B cell (primary cell): ENCODE results near the gene URM1. TPM values are rescaled to one million over a fixed set of nuclear protein-coding genes. Genes with fewer than 3 reads are reported as not detected.

ENCODE experiments used
- ATAC-seq: fragments of 200-7000 bp; cut with Tn5 transposase; one replicate; pipeline ENCODE4 v1.10.0; 2021; ENCODE audit warnings: low read depth, mild to moderate bottlenecking, moderate number of reproducible peaks, moderate library complexity
- CTCF ChIA-PET: fragments of 350-600 bp; sonication (Branson Sonifier 250); formaldehyde crosslinking; loops from one replicate; lab custom pipeline; 2021; ENCODE audit warnings: antibody characterized with exemption, inconsistent platforms; lab: Charles Lee
- POLR2A ChIA-PET: fragments of 350-600 bp; sonication (Branson Sonifier 250); formaldehyde crosslinking; loops from one replicate; lab custom pipeline; 2021; ENCODE audit warnings: antibody characterized with exemption; lab: Charles Lee
- DNase-seq: peaks from one replicate; pipeline ENCODE4 v3.0.0; 2013
- H2AFZ ChIP-seq: 2 replicates; pipeline ENCODE4 v1.6.1; 2012; ENCODE audit warnings: mild to moderate bottlenecking, low read depth, low read length; ENCODE audit not compliant: insufficient read depth, poor library complexity, severe bottlenecking
- H3K27ac ChIP-seq, 2 donors: 1 replicate in 1 of 2; 2 replicates in 1 of 2; pipeline ENCODE4 v1.5.1; 2012 to 2013; ENCODE audit warnings: low read length in 2 of 2, mild to moderate bottlenecking in 2 of 2, moderate library complexity in 1 of 2
- H3K27me3 ChIP-seq, 4 experiments: fragments of 200-600 bp in 1 of 4; sonication (generic) in 1 of 4; replicated peaks in 1 of 4; 1 replicate in 2 of 4; 2 replicates in 2 of 4; pipeline versions ENCODE4 v1.6.1 to v1.7.0; 2013 to 2016; ENCODE audit warnings: low read length in 3 of 4, mild to moderate bottlenecking in 2 of 4, mixed read lengths in 1 of 4, moderate library complexity in 1 of 4; ENCODE audit not compliant: insufficient read depth in 4 of 4, control insufficient read depth in 3 of 4; ENCODE audit errors: control extremely low read depth in 1 of 4
- H3K36me3 ChIP-seq, 2 experiments: replicated peaks in 1 of 2; 1 replicate in 1 of 2; 2 replicates in 1 of 2; pipeline versions ENCODE4 v1.6.1 to v1.7.1; 2013; ENCODE audit warnings: low read length in 1 of 2; ENCODE audit not compliant: insufficient read depth in 2 of 2, control insufficient read depth in 1 of 2; ENCODE audit errors: control extremely low read depth in 1 of 2, extremely low read depth in 1 of 2
- H3K4me1 ChIP-seq, 2 donors: fragments of 200-600 bp in 1 of 2; sonication (generic) in 1 of 2; 1 replicate in 1 of 2; 2 replicates in 1 of 2; pipeline versions ENCODE4 v1.5.1 to v1.6.1; 2013 to 2017; ENCODE audit warnings: low read length in 2 of 2; ENCODE audit not compliant: control insufficient read depth in 2 of 2, insufficient read depth in 2 of 2
- H3K4me2 ChIP-seq: replicated peaks from 2 replicates; pipeline ENCODE3; 2012; ENCODE audit warnings: mild to moderate bottlenecking, low read depth, low read length; ENCODE audit not compliant: poor library complexity, severe bottlenecking
- H3K4me3 ChIP-seq, 5 experiments: fragments of 200-600 bp in 1 of 5; sonication (generic) in 1 of 5; 1 replicate in 3 of 5; 2 replicates in 2 of 5; pipeline versions ENCODE4 v1.5.1 to v1.7.0; 2011 to 2016; ENCODE audit warnings: low read length in 4 of 5, mild to moderate bottlenecking in 4 of 5, low read depth in 2 of 5, control low read depth in 1 of 5, moderate library complexity in 1 of 5; ENCODE audit not compliant: insufficient read depth in 1 of 5; ENCODE audit errors: control extremely low read depth in 1 of 5, extremely low read depth in 1 of 5
- H3K79me2 ChIP-seq: fragments of 200-600 bp; sonication (generic); one replicate; pipeline ENCODE4 v1.6.0; 2016; ENCODE audit warnings: low read length; ENCODE audit not compliant: control insufficient read depth, insufficient read depth
- H3K9ac ChIP-seq: fragments of 200-600 bp; sonication (generic); 2 replicates; pipeline ENCODE4 v1.6.1; 2017; ENCODE audit warnings: mild to moderate bottlenecking, low read length, moderate library complexity
- H3K9me3 ChIP-seq, 3 donors: one replicate each; pipeline versions ENCODE4 v1.6.1 to v1.7.1; 2013; ENCODE audit warnings: low read length in 2 of 3; ENCODE audit not compliant: control insufficient read depth in 2 of 3, insufficient read depth in 1 of 3; ENCODE audit errors: control extremely low read depth in 1 of 3
- H4K20me1 ChIP-seq: 2 replicates; pipeline ENCODE4 v1.6.0; 2012; ENCODE audit warnings: mild to moderate bottlenecking, low read length; ENCODE audit not compliant: insufficient read depth, control insufficient read depth, poor library complexity, severe bottlenecking
- H3K27ac Mint-ChIP-seq: one replicate; pipeline ENCODE4 v1.8.0; 2021; ENCODE audit warnings: mixed read lengths
- H3K27me3 Mint-ChIP-seq: one replicate; pipeline ENCODE4 v1.8.0; 2021; ENCODE audit warnings: mixed read lengths
- H3K4me1 Mint-ChIP-seq: one replicate; pipeline ENCODE4 v1.8.0; 2021; ENCODE audit warnings: mixed read lengths
- H3K4me3 Mint-ChIP-seq: one replicate; pipeline ENCODE4 v1.8.0; 2021; ENCODE audit warnings: mixed read lengths
- H3K9me3 Mint-ChIP-seq: one replicate; pipeline ENCODE4 v1.8.0; 2022; ENCODE audit warnings: mixed read lengths; ENCODE audit not compliant: insufficient read depth
- CTCF ChIP-seq: fragments of 200-600 bp; IDR thresholded peaks from one replicate; pipeline ENCODE4 v1.8.0; 2022; ENCODE audit warnings: antibody characterized with exemption, mild to moderate bottlenecking
- EZH2 ChIP-seq: IDR thresholded peaks from 2 replicates; pipeline ENCODE4 v1.6.1; 2012; ENCODE audit warnings: borderline replicate concordance, low read depth, mild to moderate bottlenecking, moderate library complexity, low read length; ENCODE audit not compliant: insufficient read depth, poor library complexity, severe bottlenecking
- WGBS: methylation state at CpG from one replicate; pipeline ENCODE4 v1.1.5; 2013; ENCODE audit warnings: missing lambda C conversion rate; ENCODE audit not compliant: insufficient coverage; 5-methylcytosine and 5-hydroxymethylcytosine counted together
- intact Hi-C: fragments of 100-400 bp; cut with micrococcal nuclease; formaldehyde crosslinking; loops from one replicate; pipeline ENCODE4 v1.10.0; 2022
- polyA plus RNA-seq: library from polyadenylated mRNA; depleted of rRNA; stranded (reverse); fragments of >200 nt; gene quantifications from 2 replicates; pipeline ENCODE4 v1.2.3, GENCODE V29; 2012
- total RNA-seq, 2 donors: library from RNA; stranded (reverse); fragments of 120-200 nt in 1 of 2; gene quantifications; 1 replicate in 1 of 2; 2 replicates in 1 of 2; pipeline versions ENCODE4 v1.2.3 to v1.2.4, GENCODE V29; 2013 to 2022

Gene URM1
- total and polyA plus RNA-seq, 2 donors (not counting 1 experiment from before 2014, with no cell fraction given): 40.3 to 43.8 TPM

GRCh38 chr9:128420060-128420650, 49.0 kb downstream of the URM1 start:
- Histone ChIP-seq H3K27ac (peak overlapping the region in 1 of 2 donors; percentile 59), H3K9ac (peak overlapping the region; percentile 90)
- peak overlapping the region; percentile 20 for H3K27ac Mint-ChIP-seq

More at GRCh38 chr9:128420060-128420650, 49.0 kb downstream of the URM1 start:
- Mint-ChIP-seq H3K4me3 (peak overlapping the region; percentile 82), H3K4me1 (peaks cover 7% of the 10 kb centered on the region), H3K9me3 (no peaks in the 10 kb centered on the region), H3K27me3 (peaks cover 22% of the 10 kb centered on the region)
- peak overlapping the region; percentile 94 for H3K4me2 ChIP-seq
- peaks cover 20 to 21% of the 10 kb centered on the region in 2 donors for H3K4me1 ChIP-seq
- DNase-seq (peak; percentile 87), ATAC-seq (peak; percentile 86)
- WGBS: under 1% methylated on average over 59 of the region's 59 CpGs
- peak overlapping the region; percentile 99 for H2AFZ ChIP-seq
- peaks cover 0 to 8% (median 0%) of the 10 kb centered on the region in 3 donors for H3K9me3 ChIP-seq
- no peaks in the 10 kb centered on the region for H3K79me2 ChIP-seq
- intact Hi-C loops: loop anchor here (1.0 to 2.0 kb wide), 4 partner anchors 36 to 227 kb away; partner anchors contain the start of genes ODF2 and URM1
- no peaks in the 10 kb centered on the region for H4K20me1 ChIP-seq
- TF ChIP-seq EZH2 (no peak), CTCF (peak; percentile 92)
- ChIA-PET POLR2A (interaction anchor here (0.7 to 1.4 kb wide), 2 partner anchors 36 to 398 kb away, joined by 5 read pairs; partner anchors contain the start of genes ENDOG and ODF2), CTCF (interaction anchor here (0.6 to 2.0 kb wide), 17 partner anchors 9 to 248 kb away, joined by 3 to 14 read pairs (median 5); partner anchors contain the start of genes GLE1, ODF2 and URM1)
- no peaks in the 10 kb centered on the region for H3K36me3 ChIP-seq
- peak overlapping the region; percentile 31 to 94 (median 73) for H3K4me3 ChIP-seq
- peaks cover 0 to 34% (median 8%) of the 10 kb centered on the region in 4 experiments for H3K27me3 ChIP-seq
